ENCODE data around the gene TLX2. TPM values are rescaled to one million over a fixed set of nuclear protein-coding genes. Genes with fewer than 3 reads are reported as not detected.
"Not testable (repeated sequence)": the region's sequence is repeated elsewhere in the genome, so short reads cannot be mapped to it uniquely, and the experiment has no call there.

TLX2 gene
- total RNA-seq, 8 experiments from 2014 or later = 0.05 to 1.5 (median 0.73) TPM; not detected in 1

GRCh38 chr2:74483675-74484164, 30.5 kb upstream of the TLX2 start:
- WGBS, 10 experiments = 40 to 100% (median 81%) methylated on average over 1 to 17 of the region's 19 CpGs; no CpG with 5 or more reads in 3 of the 10 experiments
- not testable (repeated sequence) for ATAC-seq (replicated peaks in 6 of 8); H3K27ac ChIP-seq
- in situ Hi-C loops (cut with MboI; ENCODE audit: low pct_unique_long_range_greater_than_20kb in 2 of 9, low sequenced_read_pairs in 9 of 9, unreplicated experiment in 9 of 9) = loop anchor here in 3 of 9 experiments (25.0 kb wide), 1 partner anchor 104 kb away; no protein-coding TSS in a partner anchor
- Histone ChIP-seq H3K4me1 (replicated peaks in 1 of 2) (peaks cover 8 to 16% of the 10 kb centered on the region in 2 donors), H3K4me3 (peak overlapping the region; percentile 79 to 97 (median 90))

- in situ Hi-C loops (cut with MboI; ENCODE audit: low pct_unique_long_range_greater_than_20kb in 2 of 9, low sequenced_read_pairs in 9 of 9, unreplicated experiment in 9 of 9) = loop anchor here in 3 of 9 experiments (25.0 kb wide), 1 partner anchor 101 kb away; no protein-coding TSS in a partner anchor
- H3K4me3 ChIP-seq = no peak overlapping the region
- no peak for ATAC-seq (replicated peaks in 6 of 8)
- H3K4me1 ChIP-seq (replicated peaks in 1 of 2) = peaks cover 5% of the 10 kb centered on the region in 2 donors
- H3K27ac ChIP-seq = no peak overlapping the region
- 94 to 100% (median 100%) methylated on average over 1 to 2 of the region's 2 CpGs; no CpG with 5 or more reads in 6 of the 10 experiments for WGBS, 10 experiments
These were observed 28.1 kb upstream of the TLX2 start for GRCh38 chr2:74486141-74486540.

DNA sequence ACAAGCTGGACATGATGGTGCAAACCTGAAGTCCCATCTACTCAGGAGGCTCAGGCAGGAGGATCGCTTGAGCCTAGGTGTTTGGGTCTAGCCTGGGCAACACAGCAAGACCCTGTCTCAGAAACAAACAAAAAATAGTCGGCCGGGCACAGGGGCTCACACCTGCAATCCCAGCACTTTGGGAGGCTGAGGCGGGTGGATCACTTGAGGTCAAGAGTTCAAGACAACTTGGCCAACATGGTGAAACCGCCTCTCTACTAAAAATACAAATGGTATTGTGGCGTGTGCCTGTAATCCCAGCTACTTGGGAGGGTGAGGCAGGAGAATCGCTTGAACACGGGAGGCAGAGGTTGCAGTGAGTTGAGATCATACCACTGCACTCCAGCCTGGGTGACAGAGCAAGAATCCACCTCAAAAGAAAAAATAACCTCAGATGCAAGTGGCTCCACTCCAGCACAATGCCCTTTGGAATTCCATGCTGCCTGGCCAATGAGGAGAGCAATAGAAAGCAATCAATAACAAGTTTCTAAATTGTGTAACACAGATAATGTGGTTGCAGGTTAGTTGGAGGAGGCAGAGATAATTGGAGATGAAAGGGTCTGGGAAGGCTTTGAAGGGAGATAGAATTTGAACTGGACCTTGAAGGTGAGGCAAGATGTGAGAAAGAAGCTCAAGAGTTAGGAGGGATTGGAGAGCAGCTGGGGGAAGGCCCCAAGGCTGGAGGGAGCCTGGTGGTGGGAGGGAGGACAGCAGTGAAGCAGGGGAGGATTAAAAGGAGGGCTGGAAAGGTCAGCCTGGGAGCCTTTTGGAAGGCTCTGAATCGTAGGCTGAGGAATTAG, 25.4 kb upstream of the TLX2 start:
- H3K4me3 ChIP-seq = no peak overlapping the region
- in situ Hi-C loops (cut with MboI; ENCODE audit: low pct_unique_long_range_greater_than_20kb in 2 of 9, low sequenced_read_pairs in 9 of 9, unreplicated experiment in 9 of 9) = loop anchor here in 3 of 9 experiments (25.0 kb wide), 1 partner anchor 98 kb away; no protein-coding TSS in a partner anchor
- ATAC-seq (replicated peaks in 6 of 8) = no peak
- no peak overlapping the region for H3K27ac ChIP-seq
- WGBS, 10 experiments = 81 to 100% (median 90%) methylated on average over 1 to 8 of the region's 9 CpGs; no CpG with 5 or more reads in 5 of the 10 experiments
- H3K4me1 ChIP-seq (replicated peaks in 1 of 2) = no peaks in the 10 kb centered on the region

GRCh38 chr2:74489906-74490305, 24.3 kb upstream of the TLX2 start:
- no peak for ATAC-seq (replicated peaks in 6 of 8)
- WGBS, 10 experiments = 83 to 100% (median 100%) methylated on average over 1 to 5 of the region's 9 CpGs; no CpG with 5 or more reads in 7 of the 10 experiments
- H3K4me1 ChIP-seq (replicated peaks in 1 of 2) = no peaks in the 10 kb centered on the region
- no peak overlapping the region for H3K4me3 ChIP-seq
- in situ Hi-C loops (cut with MboI; ENCODE audit: low pct_unique_long_range_greater_than_20kb in 2 of 9, low sequenced_read_pairs in 9 of 9, unreplicated experiment in 9 of 9) = loop anchor here in 3 of 9 experiments (25.0 kb wide), 1 partner anchor 97 kb away; no protein-coding TSS in a partner anchor
- no peak overlapping the region for H3K27ac ChIP-seq

GRCh38 chr2:74491648-74492544, 22.4 kb upstream of the TLX2 start:
- in situ Hi-C loops (cut with MboI; ENCODE audit: low pct_unique_long_range_greater_than_20kb in 2 of 9, low sequenced_read_pairs in 9 of 9, unreplicated experiment in 9 of 9) = loop anchor here in 3 of 9 experiments (25.0 kb wide), 1 partner anchor 95 kb away; no protein-coding TSS in a partner anchor
- Histone ChIP-seq H3K27ac (no peak overlapping the region), H3K4me1 (replicated peaks in 1 of 2) (no peaks in the 10 kb centered on the region), H3K4me3 (no peak overlapping the region)
- ATAC-seq (replicated peaks in 6 of 8) = no peak
- WGBS, 10 experiments = 83 to 100% (median 90%) methylated on average over 1 to 6 of the region's 12 CpGs; no CpG with 5 or more reads in 5 of the 10 experiments

- Histone ChIP-seq H3K4me1 (replicated peaks in 1 of 2) (peaks cover 6 to 10% of the 10 kb centered on the region in 2 donors), H3K4me3 (no peak overlapping the region), H3K27ac (no peak overlapping the region)
- WGBS, 10 experiments = 68 to 100% (median 86%) methylated on average over 2 of the region's 3 CpGs; no CpG with 5 or more reads in 7 of the 10 experiments
- in situ Hi-C loops (cut with MboI; ENCODE audit: low pct_unique_long_range_greater_than_20kb in 2 of 9, low sequenced_read_pairs in 9 of 9, unreplicated experiment in 9 of 9) = loop anchor here in 3 of 9 experiments (25.0 kb wide), 1 partner anchor 94 kb away; no protein-coding TSS in a partner anchor
- ATAC-seq (replicated peaks in 6 of 8) = no peak
These were observed 20.7 kb upstream of the TLX2 start for GRCh38 chr2:74493546-74493945.

DNA sequence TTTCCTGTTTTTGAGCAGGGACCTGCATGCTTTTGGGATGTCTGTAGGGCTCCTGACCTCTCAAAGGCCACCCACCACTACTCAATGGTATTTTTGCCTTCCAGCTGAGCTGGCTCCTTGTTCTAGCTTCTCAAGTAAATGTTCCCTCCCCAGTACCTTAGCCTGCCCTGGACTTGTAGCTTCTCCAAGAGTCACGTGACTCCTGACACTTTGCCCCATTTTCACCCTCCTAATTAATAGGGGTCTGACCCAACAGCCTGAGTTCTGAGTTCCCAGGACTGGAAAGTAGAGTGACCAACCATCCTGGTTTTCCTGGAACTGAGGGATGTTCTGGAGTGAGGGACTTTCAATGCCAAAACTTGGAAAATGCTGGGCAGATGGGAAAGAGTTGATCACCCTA, 18.8 kb upstream of the TLX2 start:
- no peak for ATAC-seq (replicated peaks in 6 of 8)
- H3K4me3 ChIP-seq = no peak overlapping the region
- no peak overlapping the region for H3K27ac ChIP-seq
- in situ Hi-C loops (cut with MboI; ENCODE audit: low pct_unique_long_range_greater_than_20kb in 2 of 9, low sequenced_read_pairs in 9 of 9, unreplicated experiment in 9 of 9) = loop anchor here in 3 of 9 experiments (25.0 kb wide), 1 partner anchor 92 kb away; no protein-coding TSS in a partner anchor
- H3K4me1 ChIP-seq (replicated peaks in 1 of 2) = peaks cover 6 to 20% of the 10 kb centered on the region in 2 donors
- WGBS, 10 experiments = 40 to 100% (median 76%) methylated on average over 1 of the region's 1 CpG; no CpG with 5 or more reads in 6 of the 10 experiments

DNA sequence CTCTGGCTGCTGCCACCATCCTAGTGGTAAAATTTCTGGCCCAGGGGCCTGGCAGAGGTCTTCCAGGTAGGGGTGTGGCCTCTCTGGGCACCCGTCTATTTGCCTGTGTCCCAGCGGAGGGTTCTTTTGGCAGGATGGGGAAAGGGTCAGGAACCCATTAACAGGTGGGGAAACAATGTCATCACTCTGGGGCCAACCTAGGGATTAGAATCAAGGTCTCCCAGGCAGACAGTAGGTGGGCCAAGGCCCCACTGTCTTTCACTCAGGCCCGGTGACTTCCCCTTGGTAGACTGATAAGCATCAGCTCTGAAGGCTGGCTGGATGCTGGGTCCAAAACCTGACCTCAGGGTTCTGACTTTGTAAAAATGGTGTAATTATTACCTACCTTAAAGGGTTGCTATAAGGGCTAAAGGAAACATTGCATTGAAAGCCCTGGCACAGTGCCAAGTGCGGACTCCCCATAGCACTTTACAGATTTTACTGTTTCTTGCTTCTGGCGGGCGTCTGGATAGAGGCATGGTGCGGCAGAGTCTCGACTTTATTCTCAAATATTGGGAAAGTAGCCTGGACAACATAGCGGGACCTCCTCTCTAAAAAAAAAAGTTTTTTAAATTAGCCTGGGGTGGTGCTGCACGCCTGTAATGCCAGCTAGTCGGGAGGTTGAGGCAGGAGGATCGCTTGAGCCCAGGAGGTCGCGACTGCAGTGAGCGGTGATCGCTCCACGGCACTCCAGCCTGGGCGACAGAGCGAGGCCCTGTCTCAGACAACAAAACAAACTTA, 17.1 kb upstream of the TLX2 start:
- H3K4me3 ChIP-seq = no peak overlapping the region
- in situ Hi-C loops (cut with MboI; ENCODE audit: low pct_unique_long_range_greater_than_20kb in 2 of 9, low sequenced_read_pairs in 9 of 9, unreplicated experiment in 9 of 9) = loop anchor here in 3 of 9 experiments (25.0 kb wide), 1 partner anchor 90 kb away; no protein-coding TSS in a partner anchor
- WGBS, 10 experiments = 30 to 100% (median 46%) methylated on average over 1 to 16 of the region's 19 CpGs; no CpG with 5 or more reads in 1 of the 10 experiments

DNA sequence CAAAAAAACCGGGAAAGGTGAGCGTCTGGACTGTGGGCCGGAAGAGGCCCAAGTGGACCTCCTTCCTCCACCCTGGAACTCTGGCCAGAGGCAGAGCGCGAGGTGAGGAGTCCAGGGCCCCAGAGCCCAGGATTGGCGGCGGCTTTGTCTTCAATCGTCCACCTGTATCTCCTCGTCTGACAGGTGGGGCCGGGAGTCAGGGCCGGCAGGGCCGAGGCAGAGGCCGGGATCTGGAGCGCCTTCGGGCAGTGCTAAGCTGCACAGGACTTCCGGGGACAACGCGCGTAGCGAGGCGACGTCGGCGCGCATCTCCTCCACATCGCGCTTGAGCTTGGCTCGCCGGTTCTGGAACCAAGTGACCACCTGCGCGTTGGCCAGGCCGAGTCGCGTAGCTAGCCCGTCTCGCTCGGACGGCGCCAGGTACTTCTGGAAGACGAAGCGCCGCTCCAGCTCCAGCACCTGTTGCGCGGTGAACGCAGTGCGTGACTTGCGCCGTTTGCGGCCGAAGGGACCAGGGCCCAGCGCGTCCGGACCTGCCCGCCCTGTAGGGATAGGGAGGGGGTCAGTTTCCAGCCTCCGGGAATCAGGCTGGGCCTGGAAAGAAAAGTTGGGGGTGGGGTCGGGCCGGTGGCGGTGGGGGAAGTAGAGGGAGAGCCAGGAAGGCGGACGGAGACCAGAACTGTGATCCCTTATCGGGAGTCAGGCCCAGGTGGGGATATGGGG, 16.3 kb upstream of the TLX2 start:
- WGBS, 10 experiments = 0 to 7% (median 4%) methylated on average over 1 to 25 of the region's 61 CpGs; no CpG with 5 or more reads in 6 of the 10 experiments
- ATAC-seq (replicated peaks in 6 of 8) = peak in 7 of 8 experiments; percentile 12 to 36 (median 18)
- in situ Hi-C loops (cut with MboI; ENCODE audit: low pct_unique_long_range_greater_than_20kb in 2 of 9, low sequenced_read_pairs in 9 of 9, unreplicated experiment in 9 of 9) = loop anchor here in 3 of 9 experiments (25.0 kb wide), 1 partner anchor 89 kb away; no protein-coding TSS in a partner anchor
- H3K27ac ChIP-seq = no peak overlapping the region
- peak overlapping the region in 4 of 5 donors; percentile 4 to 24 (median 12) for H3K4me3 ChIP-seq
- H3K4me1 ChIP-seq (replicated peaks in 1 of 2) = peaks cover 6 to 27% of the 10 kb centered on the region in 2 donors

More for the DNA sequence above, 17.1 kb upstream of the TLX2 start:
- no peak for ATAC-seq (replicated peaks in 6 of 8)
- Histone ChIP-seq H3K4me1 (replicated peaks in 1 of 2) (peaks cover 6 to 22% of the 10 kb centered on the region in 2 donors), H3K27ac (no peak overlapping the region)

DNA sequence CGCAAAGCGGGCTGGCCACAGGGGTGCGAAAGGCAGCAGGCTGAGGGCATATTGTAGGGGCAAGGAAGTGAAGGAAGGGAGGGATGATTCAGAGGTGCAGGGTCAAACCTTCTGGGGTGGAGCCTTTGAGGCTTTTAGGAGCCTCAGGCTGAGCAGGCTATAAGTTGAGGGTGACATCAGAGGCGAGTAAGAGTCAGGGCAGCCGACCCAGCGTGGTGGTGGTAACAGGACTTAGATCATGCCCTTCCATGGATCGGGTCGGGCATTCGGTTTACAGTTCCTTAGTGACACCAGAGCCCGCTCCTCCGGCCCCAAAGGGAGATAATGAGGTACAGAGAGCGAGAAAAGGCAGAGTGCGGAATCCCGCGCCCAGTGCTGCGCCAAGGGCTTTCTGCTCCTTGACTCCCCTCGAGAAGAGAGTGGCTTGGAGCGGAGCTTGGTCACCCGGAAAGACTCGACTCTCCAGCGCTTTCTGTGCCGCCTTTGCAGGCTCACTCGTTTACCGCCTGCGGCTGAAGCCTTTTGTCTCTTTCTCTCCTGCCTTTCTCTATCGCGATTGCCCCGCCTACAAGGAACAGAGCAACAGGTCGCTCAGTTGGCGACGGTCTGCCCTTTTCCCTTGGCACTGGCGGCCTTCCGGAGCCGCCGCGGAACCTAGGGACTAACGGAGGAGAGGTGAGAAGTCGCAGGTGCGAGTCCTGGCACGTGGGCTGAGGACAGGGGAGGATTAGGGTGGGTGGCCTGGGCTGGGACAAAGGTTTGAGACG, 15.6 kb upstream of the TLX2 start:
- Histone ChIP-seq H3K4me1 (replicated peaks in 1 of 2) (peaks cover 9 to 32% of the 10 kb centered on the region in 2 donors), H3K4me3 (peak overlapping the region in 3 of 5 donors; percentile 6 to 24 (median 17)), H3K27ac (no peak overlapping the region)
- in situ Hi-C loops (cut with MboI; ENCODE audit: low pct_unique_long_range_greater_than_20kb in 2 of 9, low sequenced_read_pairs in 9 of 9, unreplicated experiment in 9 of 9) = loop anchor here in 3 of 9 experiments (25.0 kb wide), 1 partner anchor 89 kb away; no protein-coding TSS in a partner anchor
- ATAC-seq (replicated peaks in 6 of 8) = peak in 6 of 8 experiments; percentile 3 to 19 (median 8)
- 0 to 2% (median 0%) methylated on average over 1 to 8 of the region's 41 CpGs; no CpG with 5 or more reads in 5 of the 10 experiments for WGBS, 10 experiments
